Endothelial cell of umbilical vein (primary cell): ENCODE data around the gene GAL3ST1. TPM values are rescaled to one million over a fixed set of nuclear protein-coding genes. Genes with fewer than 3 reads are reported as not detected.
A peak's percentile ranks its signal among the peaks of the same experiment; 100 is the strongest.

Experiments
- BruUV-seq: library from RNA; stranded (reverse); fragments of 400-500 nt; replicated peaks from 2 replicates; lab custom pipeline; 2021; lab: Mats Ljungman, UMichigan
- CTCF ChIA-PET: fragments of 300-600, 350-600 bp; sonication (Branson Sonifier 250); formaldehyde crosslinking; loops from one replicate; lab custom pipeline; 2021; ENCODE audit warnings: antibody characterized with exemption, inconsistent platforms; lab: Charles Lee
- POLR2A ChIA-PET: fragments of 300-600, 350-600 bp; sonication (Branson Sonifier 250); formaldehyde crosslinking; loops from one replicate; lab custom pipeline; 2021; ENCODE audit warnings: antibody characterized with exemption, inconsistent platforms; lab: Charles Lee
- DNase-seq: peaks from one replicate; pipeline ENCODE4 v3.0.0-alpha.2; 2011; ENCODE audit warnings: low read depth, low spot score
- FAIRE-seq: peaks from 2 replicates; lab custom pipeline; 2011; peaks lifted over from hg19 to GRCh38; lab: Jason Lieb, UNC
- H2AFZ ChIP-seq: 2 replicates; pipeline ENCODE4 v1.6.0; 2012; ENCODE audit warnings: low read depth, low read length, control low read depth, inconsistent platforms
- H3K27ac ChIP-seq: 2 replicates; pipeline ENCODE4 v1.5.1; 2011; ENCODE audit warnings: low read depth, mild to moderate bottlenecking, control low read depth, low read length, moderate library complexity; ENCODE audit not compliant: insufficient read depth
- H3K27me3 ChIP-seq, 2 experiments: 2 replicates each; pipeline versions ENCODE4 v1.6.0 to v1.6.1; 2011; ENCODE audit warnings: low read length in 2 of 2, mixed read lengths in 1 of 2; ENCODE audit not compliant: control insufficient read depth in 2 of 2, insufficient read depth in 2 of 2
- H3K36me3 ChIP-seq, 2 experiments: 2 replicates in 1 of 2; 3 replicates in 1 of 2; pipeline ENCODE4 v1.5.1; 2011; ENCODE audit warnings: low read length in 2 of 2, mild to moderate bottlenecking in 1 of 2, moderate library complexity in 1 of 2; ENCODE audit not compliant: control insufficient read depth in 2 of 2, insufficient read depth in 2 of 2; ENCODE audit errors: extremely low read depth in 1 of 2
- H3K4me1 ChIP-seq: 3 replicates; pipeline ENCODE4 v1.5.1; 2011; ENCODE audit warnings: mild to moderate bottlenecking, low read length; ENCODE audit not compliant: control insufficient read depth, insufficient read depth; ENCODE audit errors: extremely low read depth
- H3K4me2 ChIP-seq: 2 replicates; pipeline ENCODE4 v1.6.1; 2011; ENCODE audit warnings: low read length, control low read depth, mixed read lengths; ENCODE audit not compliant: insufficient read depth
- H3K4me3 ChIP-seq, 3 experiments: fragments of 200-600 bp in 1 of 3; sonication (generic), shearing (Covaris generic) in 1 of 3; replicated peaks in 1 of 3; 2 replicates each; pipeline ENCODE4 v1.5.1; 2011 to 2016; ENCODE audit warnings: control low read depth in 3 of 3, low read length in 3 of 3, mild to moderate bottlenecking in 2 of 3, inconsistent platforms in 1 of 3, low read depth in 1 of 3, moderate library complexity in 1 of 3; ENCODE audit not compliant: insufficient read depth in 1 of 3
- H3K79me2 ChIP-seq: 2 replicates; pipeline ENCODE4 v1.6.0; 2012; ENCODE audit warnings: low read length, inconsistent platforms; ENCODE audit not compliant: control insufficient read depth, insufficient read depth
- H3K9ac ChIP-seq: replicated peaks from 2 replicates; pipeline ENCODE3; 2011; ENCODE audit warnings: low read length, control low read depth; ENCODE audit not compliant: insufficient read depth; ENCODE audit errors: extremely low read depth
- H3K9me1 ChIP-seq: replicated peaks from 3 replicates; pipeline ENCODE4 v1.6.0; 2011; ENCODE audit warnings: mild to moderate bottlenecking, low read length; ENCODE audit not compliant: control insufficient read depth, insufficient read depth; ENCODE audit errors: extremely low read depth
- H3K9me3 ChIP-seq: replicated peaks from 2 replicates; pipeline ENCODE4 v1.5.1; 2012; ENCODE audit warnings: low read length, inconsistent platforms; ENCODE audit not compliant: control insufficient read depth, insufficient read depth
- H4K20me1 ChIP-seq: replicated peaks from 2 replicates; pipeline ENCODE3; 2011; ENCODE audit warnings: mild to moderate bottlenecking, low read length; ENCODE audit not compliant: control insufficient read depth, insufficient read depth; ENCODE audit errors: extremely low read depth
- FOS ChIP-seq: IDR thresholded peaks from 2 replicates; pipeline ENCODE4 v1.6.1; 2011; ENCODE audit warnings: mild to moderate bottlenecking, low read length, moderate library complexity, borderline replicate concordance; ENCODE audit not compliant: insufficient read depth
- JUN ChIP-seq: IDR thresholded peaks from 2 replicates; pipeline ENCODE4 v1.6.1; 2011; ENCODE audit warnings: borderline replicate concordance, low read depth; ENCODE audit not compliant: insufficient read length, insufficient read depth
- MYC ChIP-seq: IDR thresholded peaks from one replicate; pipeline ENCODE4 v1.6.1; 2011; ENCODE audit warnings: mild to moderate bottlenecking, low read depth, low read length
- POLR2A ChIP-seq: IDR thresholded peaks from 2 replicates; pipeline ENCODE4 v1.6.1; 2012; ENCODE audit warnings: low read depth, mild to moderate bottlenecking, control low read depth, low read length
- POLR2AphosphoS5 ChIP-seq: IDR thresholded peaks from 2 replicates; pipeline ENCODE4 v1.6.1; 2012; ENCODE audit warnings: low read depth, mild to moderate bottlenecking, control low read depth, low read length, moderate library complexity; ENCODE audit not compliant: insufficient read depth
- dilution Hi-C: fragments of 300-500 bp; cut with MboI; formaldehyde crosslinking; loops from one replicate; pipeline ENCODE4 v1.15.0; 2019; ENCODE audit warnings: low sequenced_read_pairs; ENCODE audit not compliant: extremely low pct_ligation_motif_present
- intact Hi-C: fragments of 100-400 bp; cut with micrococcal nuclease; formaldehyde crosslinking; loops from one replicate; pipeline ENCODE4 v1.10.0; 2022
- polyA plus RNA-seq, 4 experiments: library from polyadenylated mRNA; depleted of rRNA in 3 of 4; stranded (reverse) in 3 of 4; unstranded in 1 of 4; fragments of >200 nt; gene quantifications; 2 replicates each; pipeline versions ENCODE4 v1.2.1 to v1.2.3, GENCODE V29; 2011 to 2012; ENCODE audit warnings: missing spikeins in 1 of 4
- total RNA-seq: library from RNA; stranded (reverse); gene quantifications from 2 replicates; pipeline ENCODE4 v1.2.3, GENCODE V29; 2021
- TF ChIP-seq, protein P1 (sequence below): IDR thresholded peaks from 2 replicates; pipeline ENCODE4 v1.6.1; 2011; ENCODE audit not compliant: insufficient read depth, insufficient read length

GAL3ST1 gene
- total and polyA plus RNA-seq, 2 donors (not counting 3 experiments of a cell fraction or from before 2014, with no cell fraction given), result not detected

DNA sequence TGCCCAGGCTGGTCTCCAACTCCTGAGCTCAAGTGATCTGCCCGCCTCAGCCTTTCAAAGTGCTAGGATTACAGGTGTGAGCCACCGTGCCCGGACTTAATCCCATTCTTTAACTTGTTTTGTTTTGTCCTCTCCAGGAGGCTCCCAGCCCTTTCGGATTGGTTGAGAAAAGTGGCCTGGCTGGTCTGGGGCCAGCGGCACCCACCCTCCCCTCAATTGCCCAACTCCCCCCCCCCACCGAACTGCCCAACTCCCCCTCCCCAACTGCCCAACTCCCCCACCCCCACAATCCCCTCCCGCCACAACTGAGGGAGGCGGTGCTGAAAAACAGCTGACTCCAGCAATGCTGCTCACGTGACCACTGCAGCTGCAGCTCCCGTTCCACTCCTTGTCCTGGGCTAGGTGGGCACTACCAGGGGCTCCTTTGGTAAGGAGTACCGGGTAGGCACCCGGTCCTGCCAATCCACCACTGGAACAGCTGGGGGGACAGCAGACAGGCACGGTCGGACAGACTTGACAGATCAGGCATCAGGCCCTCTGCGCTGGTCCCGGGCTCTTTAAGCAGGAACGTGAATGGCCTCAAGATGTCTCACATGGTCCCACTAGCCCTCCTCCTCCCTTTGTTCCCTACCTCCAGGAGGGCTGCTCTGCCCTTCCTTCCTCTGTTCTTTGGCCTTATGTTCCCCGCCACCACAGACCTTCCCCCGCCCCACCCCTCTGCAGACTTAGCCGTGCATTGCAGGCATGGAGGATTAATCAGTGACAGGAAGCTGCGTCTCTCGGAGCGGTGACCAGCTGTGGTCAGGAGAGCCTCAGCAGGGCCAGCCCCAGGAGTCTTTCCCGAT is 32.2 kb upstream of the GAL3ST1 start, which contains the start of gene TCN2:
TCN2 (plus strand) TSS at position 720 of the 845 bp plus-strand sequence. CDS start 158 bp downstream, outside the sequence.
- H4K20me1 ChIP-seq, result no peaks in the 10 kb centered on the region
- BruUV-seq, result no TSS peak
- TF ChIP-seq FOS (peak; percentile 17), JUN (no peak), POLR2AphosphoS5 (peak; percentile 76), POLR2A (peak; percentile 84), MYC (peak; percentile 82)
- TF ChIP-seq, protein P1, sequence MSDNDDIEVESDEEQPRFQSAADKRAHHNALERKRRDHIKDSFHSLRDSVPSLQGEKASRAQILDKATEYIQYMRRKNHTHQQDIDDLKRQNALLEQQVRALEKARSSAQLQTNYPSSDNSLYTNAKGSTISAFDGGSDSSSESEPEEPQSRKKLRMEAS, result peak; percentile 53
- peaks cover 0 to 10% of the 10 kb centered on the region in 2 experiments for H3K36me3 ChIP-seq
- H2AFZ ChIP-seq, result peak within 1 kb of the TSS; percentile 15
- CTCF ChIA-PET, result interaction anchor here (0.6 to 5.2 kb wide), 22 partner anchors 9 to 501 kb away, joined by 3 to 59 read pairs (median 4); partner anchors contain the start of genes PES1, SELENOM and SLC35E4
- FAIRE-seq, result peak; percentile 93
- peak within 1 kb of the TSS; percentile 72 for H3K9ac ChIP-seq
- no peaks in the 10 kb centered on the region for H3K27me3 ChIP-seq
- peaks cover 37% of the 10 kb centered on the region for H3K4me1 ChIP-seq
- POLR2A ChIA-PET, result interaction anchor here (0.8 to 1.8 kb wide), 3 partner anchors 15 to 148 kb away, joined by 5 to 8 read pairs (median 8); partner anchors contain the start of gene PES1
- intact Hi-C loops (loop anchor here (1.0 to 10.0 kb wide), 5 partner anchors 14 to 214 kb away; partner anchors contain the start of gene MTFP1), dilution Hi-C loops (no loop called here)
- H3K4me2 ChIP-seq, result peak within 1 kb of the TSS; percentile 39
- peak within 1 kb of the TSS; percentile 73 for H3K27ac ChIP-seq
- H3K9me1 ChIP-seq, result no peaks in the 10 kb centered on the region
- H3K4me3 ChIP-seq, result peak within 1 kb of the TSS; percentile 11 to 55 (median 35)
- DNase-seq, result peak; percentile 83
- no peaks in the 10 kb centered on the region for H3K79me2 ChIP-seq
- no peaks in the 10 kb centered on the region for H3K9me3 ChIP-seq
